ENCODE results near the gene LRIG2.
"Not testable (repeated sequence)": the region's sequence is repeated elsewhere in the genome, so short reads cannot be mapped to it uniquely, and the experiment has no call there.

The LRIG2 gene

GRCh38 chr1:113072757-113073478, at the start of gene LRIG2:
Gene LRIG2 (plus strand): TSS chr1:113073198. CDS start chr1:113073407, 209 bp downstream.
- FAIRE-seq, result peak; percentile 97

GRCh38 chr1:113023316-113023715, 49.7 kb upstream of the LRIG2 start:
- DNase-seq (ENCODE audit: insufficient read length, low spot score); FAIRE-seq: not testable (repeated sequence)

More at GRCh38 chr1:113072757-113073478, at the start of gene LRIG2:
- DNase-seq (ENCODE audit: insufficient read length, low spot score), result peak; percentile 78

GRCh38 chr1:113027007-113027406, 46.0 kb upstream of the LRIG2 start:
- DNase-seq (ENCODE audit: insufficient read length, low spot score) (no peak), FAIRE-seq (no peak)

GRCh38 chr1:113027449-113027848, 45.5 kb upstream of the LRIG2 start:
- DNase-seq (ENCODE audit: insufficient read length, low spot score) (no peak), FAIRE-seq (no peak)

GRCh38 chr1:113029822-113030221, 43.2 kb upstream of the LRIG2 start:
- DNase-seq (ENCODE audit: insufficient read length, low spot score), result no peak
- no peak for FAIRE-seq

GRCh38 chr1:113031171-113031933, 41.6 kb upstream of the LRIG2 start:
- no peak for DNase-seq (ENCODE audit: insufficient read length, low spot score)
- FAIRE-seq, result peak; percentile 83

GRCh38 chr1:113035086-113035485, 37.9 kb upstream of the LRIG2 start:
- FAIRE-seq (no peak), DNase-seq (ENCODE audit: insufficient read length, low spot score) (no peak)

- DNase-seq (ENCODE audit: insufficient read length, low spot score) (no peak), FAIRE-seq (no peak)
Measured at GRCh38 chr1:113036639-113037321, 36.2 kb upstream of the LRIG2 start.

GRCh38 chr1:113040041-113040440, 33.0 kb upstream of the LRIG2 start:
- no peak for DNase-seq (ENCODE audit: insufficient read length, low spot score)
- no peak for FAIRE-seq

- FAIRE-seq (no peak), DNase-seq (ENCODE audit: insufficient read length, low spot score) (no peak)
Measured at GRCh38 chr1:113040718-113041412, 32.1 kb upstream of the LRIG2 start.

GRCh38 chr1:113041569-113042284, 31.3 kb upstream of the LRIG2 start:
- DNase-seq (ENCODE audit: insufficient read length, low spot score), result no peak
- FAIRE-seq, result no peak

GRCh38 chr1:113042285-113043143, 30.5 kb upstream of the LRIG2 start:
- FAIRE-seq (peak; percentile 89), DNase-seq (ENCODE audit: insufficient read length, low spot score) (peak; percentile 61)

- DNase-seq (ENCODE audit: insufficient read length, low spot score); FAIRE-seq: not testable (repeated sequence)
Measured at GRCh38 chr1:113043144-113043488, 29.9 kb upstream of the LRIG2 start.

GRCh38 chr1:113046569-113046968, 26.4 kb upstream of the LRIG2 start:
- DNase-seq (ENCODE audit: insufficient read length, low spot score) (no peak), FAIRE-seq (no peak)

- no peak for FAIRE-seq
- DNase-seq (ENCODE audit: insufficient read length, low spot score), result no peak
Measured at GRCh38 chr1:113048064-113048463, 24.9 kb upstream of the LRIG2 start.

- no peak for DNase-seq (ENCODE audit: insufficient read length, low spot score)
- FAIRE-seq, result no peak
Measured at GRCh38 chr1:113053344-113054126, 19.5 kb upstream of the LRIG2 start.

GRCh38 chr1:113055570-113055969, 17.4 kb upstream of the LRIG2 start:
- FAIRE-seq (no peak), DNase-seq (ENCODE audit: insufficient read length, low spot score) (no peak)

GRCh38 chr1:113057006-113057405, 16.0 kb upstream of the LRIG2 start:
- no peak for FAIRE-seq

More at GRCh38 chr1:113057006-113057405, 16.0 kb upstream of the LRIG2 start:
- DNase-seq (ENCODE audit: insufficient read length, low spot score), result no peak
